K562 (cell line): ENCODE results near the gene HJV. TPM values are rescaled to one million over a fixed set of nuclear protein-coding genes. Genes with fewer than 3 reads are reported as not detected.

Experiments used
- KDM2B ChIP-seq: fragments of 250-450 bp; sonication (Bioruptor Pico); IDR thresholded peaks from 2 replicates; pipeline ENCODE4 v1.8.0; 2021; ENCODE audit warnings: mild to moderate bottlenecking, moderate library complexity
- ZNF121 ChIP-seq: sonication (generic); formaldehyde crosslinking; conservative IDR thresholded peaks from 2 replicates; pipeline ENCODE4 v1.8.0; 2022; ENCODE audit warnings: missing genetic modification reagents
- ZNF592 ChIP-seq: fragments of 450-650 bp; IDR thresholded peaks from 2 replicates; pipeline ENCODE4 v1.6.1; 2017; ENCODE audit warnings: antibody characterized with exemption, mild to moderate bottlenecking
- ZNF740 ChIP-seq, 3 experiments: fragments of 200-800 bp in 1 of 3; sonication (Bioruptor generic) in 1 of 3; sonication (generic) in 1 of 3; formaldehyde crosslinking in 1 of 3; IDR thresholded peaks; 2 replicates each; pipeline versions ENCODE4 v1.6.1 to v1.8.0; 2016 to 2022; ENCODE audit warnings: mild to moderate bottlenecking in 2 of 3, missing compliant biosample characterization in 2 of 3, missing genetic modification characterization in 2 of 3, missing genetic modification reagents in 1 of 3
- polyA plus RNA-seq, 8 experiments: library from polyadenylated mRNA; depleted of rRNA in 4 of 8; stranded (reverse) in 5 of 8; unstranded in 3 of 8; fragments of >200 nt; fragmentation: Nextera tagmentation in 2 of 8; fragmentation: Illumina TruSeq in 1 of 8; extraction: Ambion mirVana in 2 of 8; extraction: Trizol in 1 of 8; gene quantifications; 2 replicates each; pipeline versions ENCODE4 v1.2.1 to v1.2.3, GENCODE V29; 2011 to 2014; ENCODE audit warnings: inconsistent platforms in 1 of 8, missing spikeins in 1 of 8
- total RNA-seq, 7 experiments: library from RNA; depleted of rRNA in 6 of 7; stranded (reverse); fragments of >200 nt in 6 of 7; fragmentation: Illumina TruSeq in 2 of 7; extraction: Trizol in 2 of 7; gene quantifications; 2 replicates each; pipeline versions ENCODE4 v1.2.1 to v1.2.3, GENCODE V29; 2011 to 2021; ENCODE audit warnings: low replicate concordance in 1 of 7

The HJV gene
- total and polyA plus RNA-seq, 9 of the 15 experiments (the other 6 are each of a cell fraction or from before 2014, with no cell fraction given) = 1.0 to 6.6 (median 2.4) TPM

DNA sequence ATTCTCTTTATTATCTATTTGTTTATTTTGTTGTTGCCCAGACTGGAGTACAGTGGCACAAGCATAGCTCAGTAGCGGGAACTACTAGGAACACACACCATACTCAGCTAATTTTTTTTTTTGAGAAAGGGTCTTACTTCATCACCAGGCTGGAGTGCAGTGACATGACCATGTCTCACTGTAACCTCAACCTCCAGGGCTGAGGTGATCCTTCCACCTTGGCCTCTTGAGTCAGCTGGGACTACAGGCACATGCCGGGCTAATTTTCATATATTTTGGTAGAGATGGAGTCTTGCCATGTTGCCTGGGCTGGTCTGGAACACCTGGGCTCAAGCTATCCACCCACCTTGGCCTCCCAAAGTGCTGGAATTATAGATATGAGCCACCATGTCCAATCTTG is 19.8 kb downstream of the HJV start (continued):
- TF ChIP-seq ZNF740 (CRISPR knock-in tag; IDR thresholded peaks at IDR 0.05) = no peak
- no peak for TF ChIP-seq ZNF740 (tag; IDR thresholded peaks at IDR 0.05)
- TF ChIP-seq ZNF592 = no peak
- TF ChIP-seq ZNF121 (CRISPR knock-in tag) = no peak
- no peak for TF ChIP-seq KDM2B
